Measurements from ENCODE around the gene PRKCH.
A peak's percentile ranks its signal among the peaks of the same experiment; 100 is the strongest.

The PRKCH gene

DNA sequence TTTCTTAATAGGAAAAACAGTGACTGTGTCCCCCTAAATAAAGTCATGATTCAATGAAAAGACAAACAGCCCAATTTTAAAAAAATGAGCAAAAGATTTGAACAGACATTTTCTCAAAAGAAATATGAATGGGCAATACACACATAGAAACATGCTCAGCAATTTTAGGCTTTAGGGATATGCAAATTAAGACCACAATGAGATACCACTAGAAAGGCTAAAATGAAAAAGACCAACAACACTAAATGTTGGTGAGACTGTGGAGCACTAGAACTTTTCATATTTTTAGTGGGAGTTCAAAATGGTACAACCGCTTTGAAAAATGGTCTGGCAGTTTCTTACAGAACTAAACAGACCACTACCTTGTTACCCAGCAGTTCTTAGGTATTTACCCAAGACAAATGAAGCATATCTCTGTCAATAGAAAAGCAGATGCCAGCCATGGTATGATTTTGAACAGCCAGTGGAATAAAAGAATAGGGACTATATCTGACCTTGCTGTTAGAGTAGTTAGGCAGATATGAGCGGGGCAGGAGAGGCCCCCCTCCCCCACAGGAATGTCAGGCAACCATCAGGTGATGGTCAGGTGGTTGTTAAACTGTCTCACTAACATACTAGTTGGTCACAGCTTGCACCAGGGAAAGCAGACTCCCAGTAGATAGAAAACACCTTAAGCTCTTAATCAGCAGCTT, 108.8 kb downstream of the PRKCH start:
- DNase-seq (ENCODE audit: low spot score): no peak

DNA sequence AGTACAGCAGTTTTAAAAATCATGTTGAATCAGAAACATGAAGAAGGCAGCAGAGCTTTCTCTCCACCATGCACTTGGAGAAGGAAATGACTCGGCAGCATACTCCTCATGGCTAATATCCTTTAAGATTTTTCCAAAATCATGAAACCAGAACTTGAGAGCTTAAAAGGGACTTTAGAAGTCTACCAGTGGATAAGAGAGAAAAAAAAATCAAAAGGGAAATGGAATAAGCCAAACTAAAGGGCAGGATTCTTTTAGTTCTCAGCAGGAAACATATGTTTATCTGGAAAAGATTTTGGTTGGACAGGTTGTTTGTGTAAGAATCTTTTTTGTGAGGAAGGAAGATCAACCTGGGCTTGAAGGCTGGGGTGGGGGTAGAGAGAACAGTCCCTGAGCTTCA, 111.8 kb downstream of the PRKCH start:
- no peak for DNase-seq (ENCODE audit: low spot score)

DNA sequence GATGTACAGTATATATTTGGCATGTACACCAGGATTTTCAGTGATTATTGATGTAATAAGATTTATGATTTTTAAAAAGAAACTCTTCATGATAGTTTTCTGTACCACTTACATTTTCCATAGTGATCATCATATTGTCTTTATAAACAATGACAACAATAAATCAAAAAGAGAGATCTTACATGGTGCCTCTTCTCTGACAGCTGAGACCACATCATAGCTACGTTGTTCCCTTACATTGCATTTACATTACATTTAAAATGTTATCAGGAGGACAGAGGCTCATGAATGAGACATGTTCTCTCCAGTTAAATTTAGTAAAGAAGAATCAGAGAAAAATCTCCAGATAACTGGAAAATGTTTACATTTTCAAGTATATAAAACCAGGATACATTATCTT, 112.4 kb downstream of the PRKCH start:
- no peak for DNase-seq (ENCODE audit: low spot score)

DNA sequence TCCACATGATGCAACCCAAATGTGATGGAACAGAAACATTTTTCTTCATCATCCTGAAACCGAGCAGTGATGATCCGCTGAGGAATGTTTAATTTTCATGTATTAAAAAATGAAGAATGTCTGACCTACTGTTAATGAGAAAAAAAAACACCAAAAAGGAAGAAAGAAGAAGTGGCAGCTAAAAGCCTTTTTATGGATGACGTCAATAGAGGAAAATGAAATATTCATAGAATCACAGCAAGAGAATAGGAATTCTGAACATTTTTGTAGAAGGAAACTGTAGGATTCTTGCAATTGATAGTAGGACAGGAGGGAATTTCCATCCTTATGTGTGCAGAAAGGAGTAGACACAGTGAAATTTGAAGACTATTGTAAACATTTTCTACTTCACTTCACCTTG, 112.9 kb downstream of the PRKCH start:
- no peak for DNase-seq (ENCODE audit: low spot score)

DNA sequence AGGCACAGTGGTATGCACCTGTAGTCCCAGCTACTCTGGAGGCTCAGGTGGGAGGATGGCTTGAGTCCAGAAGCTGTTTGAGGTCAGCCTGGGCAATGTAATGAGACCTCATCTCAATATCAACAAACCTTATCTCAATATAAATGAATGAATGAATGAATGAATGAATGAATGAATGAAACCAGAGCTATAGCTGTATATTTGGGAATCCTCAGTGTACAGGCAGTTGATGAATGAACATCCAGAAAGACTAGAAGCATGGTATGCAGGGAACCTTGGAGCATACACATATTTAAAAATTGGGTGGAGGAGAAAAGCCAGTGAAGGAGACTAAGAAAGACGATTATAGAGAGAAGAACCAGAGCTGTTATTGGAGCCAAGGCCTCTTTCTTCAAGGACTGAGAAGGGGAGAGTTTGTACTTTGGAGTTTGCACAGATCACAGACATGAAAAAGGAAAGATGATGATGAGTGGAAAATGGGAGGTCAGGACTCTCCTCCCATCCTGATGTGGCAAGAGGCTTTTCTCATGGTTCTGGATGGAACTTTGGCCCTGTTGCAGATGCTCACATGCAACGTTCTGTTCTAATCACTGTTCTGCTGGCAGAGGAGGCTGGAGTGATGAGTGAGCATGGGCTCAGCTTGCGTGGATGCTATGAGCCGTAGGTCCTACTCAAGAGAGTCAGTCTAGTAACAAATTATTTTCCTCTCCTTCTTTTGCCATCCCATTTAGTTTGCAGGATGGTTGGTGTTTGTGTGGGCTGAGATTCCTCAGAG, 114.4 kb downstream of the PRKCH start:
- DNase-seq (ENCODE audit: low spot score): no peak

DNA sequence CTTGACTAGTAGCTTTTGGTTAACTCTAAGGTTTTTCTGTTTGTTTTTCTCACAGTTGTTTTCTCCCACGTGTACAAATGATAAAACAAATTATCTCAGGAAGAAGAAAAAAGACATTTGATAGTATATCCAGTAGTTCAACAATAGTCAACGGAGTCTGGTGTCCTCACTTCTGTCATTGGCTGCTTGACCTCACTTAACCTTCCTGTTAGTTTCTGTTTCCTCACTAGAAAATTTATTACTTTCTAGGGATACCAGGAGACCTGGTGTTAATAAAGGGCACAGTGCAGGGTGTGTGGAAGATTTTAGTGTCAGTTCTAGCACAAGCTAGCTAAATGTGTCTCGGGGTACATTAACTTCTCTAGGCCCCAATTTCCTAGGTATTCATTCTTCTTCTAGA, 116.0 kb downstream of the PRKCH start:
- DNase-seq (ENCODE audit: low spot score): no peak

DNA sequence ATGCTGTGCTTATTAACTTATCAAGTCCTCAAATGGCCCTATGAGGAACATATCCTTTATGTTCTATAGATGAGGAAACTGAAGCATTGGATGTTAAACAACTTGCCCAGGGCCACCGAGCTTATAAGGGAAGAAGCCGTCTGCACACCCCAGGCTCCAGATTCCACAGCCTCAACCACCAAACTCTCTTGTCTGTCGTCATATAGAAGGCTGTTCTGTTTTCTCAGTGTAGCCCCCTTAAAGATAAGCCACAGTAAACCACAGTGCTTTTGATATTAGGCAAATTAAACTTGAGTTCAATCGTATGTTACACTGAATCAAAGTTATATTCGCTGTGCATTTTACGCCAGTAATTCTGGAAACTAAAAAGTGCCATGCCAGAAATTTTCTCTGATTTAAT, 116.7 kb downstream of the PRKCH start:
- no peak for DNase-seq (ENCODE audit: low spot score)

DNA sequence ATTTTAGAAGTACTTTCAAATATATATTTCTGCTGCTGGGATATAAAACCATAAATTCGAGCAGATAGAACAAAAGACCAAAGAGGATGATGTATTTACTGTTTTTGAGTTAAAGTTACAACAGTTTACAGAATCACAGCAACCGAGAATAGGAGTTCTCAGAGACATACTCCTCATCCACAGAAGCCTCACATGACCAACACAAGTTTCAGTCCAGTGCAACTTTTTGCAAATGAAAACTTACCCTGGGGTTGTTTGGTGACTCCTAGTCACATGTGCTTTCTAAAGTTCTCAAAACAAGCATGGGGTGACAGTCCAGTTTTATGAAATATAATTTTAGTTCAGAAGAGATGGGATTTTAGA, 117.1 kb downstream of the PRKCH start:
- DNase-seq (ENCODE audit: low spot score): peak; percentile 27

DNA sequence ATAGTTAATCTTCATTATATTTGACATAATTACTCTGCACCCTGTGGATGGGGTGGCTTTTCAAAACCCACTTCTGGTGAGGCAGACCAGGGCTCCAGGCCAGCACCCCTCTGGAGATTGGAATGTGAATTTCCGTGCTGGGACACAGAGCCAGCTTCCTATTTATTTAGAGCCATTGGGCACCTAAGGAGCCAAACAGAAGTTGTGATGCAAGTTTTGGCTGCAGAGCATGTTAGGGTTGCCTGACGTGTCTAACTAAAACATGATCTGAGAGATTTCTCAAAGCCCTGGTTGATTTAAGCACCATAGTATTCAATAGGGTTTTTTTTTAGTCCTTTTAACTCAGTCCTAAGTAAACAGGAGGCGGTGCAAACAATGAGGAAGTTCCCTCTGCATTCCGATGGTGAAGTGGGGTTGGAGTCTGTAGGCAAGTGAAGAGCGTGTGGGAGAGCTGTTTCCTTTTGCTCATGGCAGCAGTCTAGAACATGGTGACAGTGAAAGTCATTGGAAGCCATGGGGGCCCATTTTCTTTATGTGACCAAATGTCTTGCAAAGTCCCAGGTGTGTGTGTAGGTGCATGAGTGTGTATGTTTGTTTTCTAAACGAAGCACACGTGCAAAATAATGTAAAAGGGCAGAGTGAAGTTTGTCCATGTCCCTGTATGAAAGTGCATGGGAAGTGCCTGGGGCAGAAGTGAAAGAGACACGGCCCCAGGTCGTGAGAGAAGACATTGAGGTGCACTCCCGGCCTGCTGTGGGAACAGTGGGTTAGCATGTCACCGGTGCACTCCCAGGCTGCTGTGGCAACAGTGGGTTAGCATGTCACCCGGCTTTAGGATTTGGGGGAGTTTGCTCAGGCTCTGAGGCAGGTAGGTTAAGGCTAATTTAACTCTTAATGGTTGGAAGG, 117.7 kb downstream of the PRKCH start:
- peak; percentile 24 for DNase-seq (ENCODE audit: low spot score)

DNA sequence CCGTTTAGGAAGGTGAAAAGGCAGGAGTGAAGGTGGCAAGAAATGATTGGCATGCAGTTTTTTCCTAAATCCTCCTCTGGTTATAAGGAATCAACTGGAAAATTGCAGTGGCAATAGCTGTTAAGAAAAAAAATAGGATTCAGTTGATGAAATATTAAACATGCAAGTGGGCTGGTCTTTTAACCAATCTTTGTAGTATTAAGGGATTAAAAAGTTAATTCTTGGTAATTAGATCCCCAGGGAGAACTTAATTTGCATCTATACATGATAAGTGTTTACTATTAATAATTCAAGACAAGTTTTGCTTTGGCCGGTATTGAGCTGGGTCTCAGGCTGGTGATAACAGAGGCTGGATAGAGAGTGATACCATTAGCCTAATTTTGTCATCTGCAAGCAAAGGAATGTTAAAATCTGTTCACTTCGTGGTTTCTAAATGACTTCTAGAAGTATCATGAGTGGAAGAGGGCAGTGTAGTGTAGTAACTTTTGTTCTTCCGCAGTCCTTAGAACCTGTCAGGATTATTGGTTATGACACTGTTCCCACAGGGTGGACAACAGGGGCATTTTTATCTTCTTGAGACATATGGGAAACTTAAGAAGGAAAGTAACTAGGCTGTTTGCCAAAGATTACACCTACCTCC, 118.5 kb downstream of the PRKCH start:
- no peak for DNase-seq (ENCODE audit: low spot score)

DNA sequence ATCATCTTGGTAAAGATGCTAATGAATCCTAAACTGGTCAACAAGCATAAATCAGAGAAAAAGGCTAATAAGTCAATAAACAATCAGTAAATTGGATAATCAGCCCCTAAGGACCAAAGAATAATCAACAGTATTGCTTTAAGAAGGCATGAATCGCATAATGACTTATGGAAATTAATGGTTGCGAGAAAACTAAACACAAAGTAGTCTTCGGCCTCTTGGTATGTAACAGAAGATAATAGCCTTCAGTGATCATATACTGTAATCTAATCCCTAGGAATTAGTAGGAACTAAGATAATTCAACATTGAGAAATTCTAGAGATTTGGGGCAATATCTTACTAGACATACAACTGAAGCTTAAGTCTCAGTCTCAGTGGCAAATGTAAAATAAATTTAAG, 122.1 kb downstream of the PRKCH start:
- DNase-seq (ENCODE audit: low spot score): no peak

DNA sequence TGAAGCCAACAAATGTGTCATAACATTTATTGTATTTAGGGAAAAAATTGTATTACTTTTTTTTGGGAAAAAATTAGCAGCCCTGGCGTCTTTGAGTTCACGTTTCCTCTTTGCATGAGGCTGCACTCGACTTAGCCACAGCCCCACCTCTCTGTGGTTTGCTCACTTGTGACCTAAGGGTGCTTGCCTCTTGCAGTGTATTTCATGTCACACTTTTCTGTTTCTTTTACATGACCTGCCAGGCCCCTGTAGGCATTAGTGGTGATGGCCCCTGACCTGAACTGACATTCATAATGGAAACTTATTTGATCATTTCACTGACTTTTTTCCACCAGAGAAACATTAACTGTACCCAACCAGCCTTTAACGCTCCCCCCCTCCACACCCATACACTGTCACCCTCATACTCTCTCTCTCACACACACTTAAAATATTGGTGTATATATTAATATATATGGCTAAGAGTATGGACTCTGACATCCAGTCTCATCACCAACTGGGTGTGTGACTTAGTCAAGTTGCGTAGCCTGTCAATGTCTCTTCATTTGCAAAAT, 122.9 kb downstream of the PRKCH start:
- DNase-seq (ENCODE audit: low spot score): peak; percentile 82

DNA sequence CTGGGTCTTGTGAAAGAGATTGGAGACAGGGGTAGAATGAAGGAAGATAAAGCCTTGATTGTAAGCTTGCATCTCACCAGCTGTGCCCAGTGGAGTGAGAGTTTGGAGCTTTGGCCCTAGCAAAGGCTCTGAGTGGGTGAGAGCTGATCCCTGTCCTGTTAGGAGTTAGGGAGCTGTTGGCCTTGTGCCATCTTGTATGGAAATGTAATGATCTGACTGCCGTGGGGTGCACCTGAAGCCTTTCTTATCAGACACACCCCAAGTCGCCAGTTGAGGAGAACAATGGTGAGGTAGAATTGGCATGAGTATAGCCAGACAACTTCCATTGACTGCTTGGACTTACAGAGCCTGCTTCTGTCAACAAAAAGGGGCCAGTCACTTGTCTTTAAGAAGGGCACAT, 130.1 kb downstream of the PRKCH start:
- DNase-seq (ENCODE audit: low spot score): no peak

DNA sequence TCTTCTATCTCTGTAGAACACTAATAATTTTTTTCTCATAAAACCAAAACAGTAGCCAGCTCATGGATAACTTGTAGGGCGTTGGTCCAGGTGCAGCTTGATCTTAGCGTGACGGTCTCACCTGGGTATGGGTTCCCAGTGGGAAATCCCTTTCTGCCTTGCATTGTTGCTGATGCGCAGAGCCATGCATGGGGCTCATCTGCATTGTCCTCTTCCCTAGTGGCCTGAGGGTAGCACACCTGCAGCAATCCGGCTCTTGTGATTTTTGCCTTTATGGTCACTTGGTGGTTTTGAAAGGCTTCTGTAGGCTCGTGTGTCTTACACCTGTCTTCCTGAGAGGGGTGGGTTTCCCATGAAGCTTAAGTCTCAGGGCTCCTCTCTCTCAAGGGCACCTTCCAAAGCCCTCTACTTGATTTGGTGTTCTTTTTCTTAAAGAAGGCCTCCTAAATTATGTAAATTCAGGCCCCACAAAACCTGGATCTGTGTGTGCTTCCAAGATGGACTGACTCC, 130.6 kb downstream of the PRKCH start:
- DNase-seq (ENCODE audit: low spot score): no peak

DNA sequence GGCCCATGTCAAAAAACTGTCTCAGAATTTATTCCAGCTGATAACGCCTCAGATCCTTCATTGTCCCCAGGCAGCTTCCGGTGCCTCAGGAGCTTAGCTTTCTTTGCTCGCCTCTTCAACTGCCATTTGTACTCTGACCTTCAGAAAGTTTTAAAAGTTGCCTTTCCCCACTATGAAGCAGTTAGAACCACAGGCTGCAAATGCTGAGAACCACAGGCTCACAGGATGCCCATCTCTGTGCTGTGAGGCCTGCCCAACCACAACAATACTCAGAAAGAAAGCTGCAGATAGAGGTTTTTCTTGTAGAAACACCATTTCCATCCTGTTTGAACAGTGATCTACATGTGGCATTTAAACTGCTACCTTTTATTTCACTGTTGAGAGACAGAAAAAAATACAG, 131.1 kb downstream of the PRKCH start:
- peak; percentile 93 for DNase-seq (ENCODE audit: low spot score)

DNA sequence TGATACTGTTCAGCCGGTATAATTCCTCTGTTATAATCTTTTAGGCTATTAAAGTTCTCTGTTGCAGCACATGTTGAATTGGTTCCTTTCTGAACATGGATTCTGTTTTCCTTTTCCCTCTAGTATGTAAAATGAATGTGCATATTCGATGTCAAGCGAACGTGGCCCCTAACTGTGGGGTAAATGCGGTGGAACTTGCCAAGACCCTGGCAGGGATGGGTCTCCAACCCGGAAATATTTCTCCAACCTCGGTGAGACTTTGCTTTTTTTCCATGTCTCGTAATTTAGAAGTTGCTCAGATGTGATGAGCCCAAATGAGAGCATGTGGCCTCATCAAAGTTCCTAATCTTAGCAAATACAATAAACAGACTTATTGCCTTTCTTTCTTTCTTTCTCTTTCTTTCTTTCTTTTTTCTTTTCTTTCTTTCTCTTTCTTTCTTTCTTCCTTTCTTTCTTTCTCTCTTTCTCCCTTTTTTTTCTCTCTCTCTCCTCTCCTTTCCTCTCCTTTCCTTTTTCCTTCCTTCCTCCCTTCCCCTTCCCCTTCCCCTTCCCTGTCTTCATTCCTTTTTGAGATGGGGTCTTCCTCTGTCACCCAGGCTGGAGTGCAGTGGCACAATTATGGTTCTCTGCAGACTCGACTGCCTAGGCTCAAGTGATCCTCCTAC, 131.9 kb downstream of the PRKCH start:
- no peak for DNase-seq (ENCODE audit: low spot score)

DNA sequence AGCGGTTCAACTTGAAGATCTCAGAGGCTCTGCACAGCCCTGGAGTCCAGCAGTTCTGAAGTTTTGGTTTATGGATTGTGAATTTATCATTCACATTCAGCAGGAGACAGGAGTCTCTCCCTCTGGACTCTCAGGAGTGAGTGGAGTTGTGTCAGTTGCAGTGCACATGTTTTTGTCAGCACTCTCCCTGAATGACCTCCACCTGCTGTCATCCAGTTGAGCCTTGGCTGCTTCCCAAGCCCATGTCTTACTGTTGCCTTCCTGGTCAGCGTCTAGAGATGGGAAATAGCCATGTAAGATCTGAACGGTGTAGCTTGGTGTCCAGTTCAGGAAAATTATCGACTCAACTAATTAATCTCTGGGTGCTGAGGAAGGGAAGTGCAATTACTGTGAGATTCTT, 133.2 kb downstream of the PRKCH start:
- DNase-seq (ENCODE audit: low spot score): no peak

DNA sequence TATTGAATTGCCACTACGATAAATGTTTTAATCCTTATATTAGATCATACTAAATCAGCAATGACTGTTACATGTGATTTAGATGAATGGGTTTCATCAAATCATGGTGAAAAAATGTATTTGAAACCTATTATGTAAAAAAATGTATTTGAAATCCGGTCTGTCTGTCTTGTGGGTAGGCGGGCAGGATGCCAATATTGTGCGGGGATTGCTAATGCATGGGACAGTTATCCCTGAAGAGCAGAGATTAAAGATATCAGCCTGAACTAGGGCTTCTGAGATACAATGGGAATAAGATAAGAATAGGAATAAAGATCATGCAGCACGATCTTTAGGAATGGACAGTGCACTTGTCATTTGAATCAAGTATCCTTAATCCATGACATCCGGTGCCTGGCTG, 134.0 kb downstream of the PRKCH start:
- DNase-seq (ENCODE audit: low spot score): no peak

DNA sequence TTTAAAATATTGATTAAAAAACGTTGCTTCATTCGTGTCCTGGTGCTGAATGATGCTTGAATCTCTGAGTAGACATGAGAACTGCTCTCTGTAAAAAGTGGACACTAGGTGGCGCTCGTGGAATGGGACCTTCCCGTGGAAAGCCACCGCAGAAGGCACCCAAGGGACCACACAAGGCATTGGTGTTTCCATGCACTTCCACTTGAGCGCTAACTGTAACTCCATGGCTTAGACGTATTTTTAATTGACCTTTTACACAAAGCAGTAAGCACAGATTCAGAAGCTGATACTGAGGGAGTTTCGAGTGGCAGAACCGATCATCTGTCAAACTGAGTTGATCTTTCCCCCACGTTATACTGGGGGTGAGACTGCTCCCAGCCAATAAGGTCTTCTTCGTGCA, 135.3 kb downstream of the PRKCH start:
- peak; percentile 87 for DNase-seq (ENCODE audit: low spot score)

DNA sequence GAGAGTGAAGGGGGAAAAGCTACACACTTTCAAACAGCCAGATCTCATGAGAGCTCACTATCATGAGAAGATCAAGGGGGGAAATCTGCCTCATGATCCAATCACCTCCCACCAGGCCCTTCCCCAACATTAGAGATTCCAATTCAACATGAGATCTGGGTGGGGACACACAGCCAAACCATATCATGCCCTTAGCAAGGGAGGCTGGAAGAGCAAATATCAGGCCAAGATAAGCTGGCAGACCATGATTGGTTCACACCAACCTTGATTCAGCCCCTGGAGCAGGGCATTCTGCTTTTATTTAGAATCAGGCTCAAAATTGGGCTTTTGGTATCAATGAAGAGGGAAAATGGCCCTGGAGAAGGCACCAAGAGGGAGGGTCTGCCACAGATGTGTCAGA, 137.4 kb downstream of the PRKCH start:
- DNase-seq (ENCODE audit: low spot score): no peak

DNA sequence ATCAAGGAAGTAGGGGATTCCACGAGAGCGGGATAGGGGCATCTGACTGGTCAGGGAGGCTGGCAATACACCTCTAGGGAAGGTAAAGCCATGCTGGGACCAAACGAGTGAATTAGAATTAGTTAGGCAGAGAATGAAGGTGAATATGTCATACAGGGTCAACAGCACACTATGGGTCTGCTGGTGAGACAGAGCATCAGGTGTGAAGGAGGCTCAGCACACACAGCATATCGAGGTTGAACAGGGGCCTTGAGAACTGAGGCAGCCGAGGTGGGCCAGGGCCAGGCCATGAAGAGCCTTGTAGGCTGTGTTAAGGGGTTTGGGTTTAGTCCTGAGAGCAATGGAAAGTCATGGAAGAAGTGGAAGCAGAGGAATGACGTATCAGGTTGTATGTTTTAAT, 137.8 kb downstream of the PRKCH start:
- no peak for DNase-seq (ENCODE audit: low spot score)
